K562 (cell line): Measurements from ENCODE around the gene TMEFF1. TPM values are rescaled to one million over a fixed set of nuclear protein-coding genes. Genes with fewer than 3 reads are reported as not detected.

ENCODE experiments used
- ATAC-seq: fragments of 200-7000 bp; cut with Tn5 transposase; 3 replicates; pipeline ENCODE4 v1.9.1; 2020; ENCODE audit warnings: moderate library complexity
- BruUV-seq: library from RNA; stranded (reverse); fragments of 400-500 nt; replicated peaks from 2 replicates; lab custom pipeline; 2021; lab: Mats Ljungman, UMichigan
- CTCF ChIA-PET: fragments of 300-600 bp; formaldehyde crosslinking; extraction: SDS; loops from one replicate; lab custom pipeline; 2021; ENCODE audit warnings: low intra/inter-chr PET ratio; lab: Yijun Ruan, JAX
- POLR2A ChIA-PET: fragments of 300-600, 350-650 bp; sonication (Branson Sonifier 250); formaldehyde crosslinking; extraction: SDS; loops from one replicate; lab custom pipeline; 2021; ENCODE audit warnings: antibody characterized with exemption, inconsistent platforms; lab: Yijun Ruan, JAX
- DNase-seq, 4 experiments: peaks; one replicate each; pipeline versions ENCODE4 v3.0.0 to v3.0.0-alpha.2; 2011 to 2018; ENCODE audit warnings: low spot score in 3 of 4, mixed read lengths in 3 of 4; ENCODE audit errors: extremely low read depth in 1 of 4
- FAIRE-seq: peaks from 2 replicates; lab custom pipeline; 2011; peaks lifted over from hg19 to GRCh38; lab: Jason Lieb, UNC
- H2AFZ ChIP-seq: 2 replicates; pipeline ENCODE4 v1.6.0; 2011; ENCODE audit warnings: low read depth, low read length, control low read depth, inconsistent platforms
- H3K27ac ChIP-seq: fragments of 200-600 bp; 3 replicates; pipeline ENCODE4 v1.8.0; 2011; ENCODE audit warnings: low read depth, mild to moderate bottlenecking, control low read depth, inconsistent platforms, low read length, moderate library complexity, mixed read lengths; ENCODE audit errors: extremely low read depth
- H3K27me3 ChIP-seq, 2 experiments: fragments of 300-600 bp in 1 of 2; 2 replicates in 1 of 2; 3 replicates in 1 of 2; pipeline versions ENCODE4 v1.6.0 to v1.8.0; 2011; ENCODE audit warnings: inconsistent platforms in 2 of 2, low read length in 2 of 2, mild to moderate bottlenecking in 1 of 2, mixed read lengths in 1 of 2, moderate library complexity in 1 of 2; ENCODE audit not compliant: control insufficient read depth in 2 of 2, insufficient read depth in 2 of 2
- H3K36me3 ChIP-seq: fragments of 300-600 bp; 3 replicates; pipeline ENCODE4 v1.8.0; 2011; ENCODE audit warnings: mild to moderate bottlenecking, low read length, inconsistent platforms; ENCODE audit not compliant: control insufficient read depth, insufficient read depth
- H3K4me1 ChIP-seq, 2 experiments: fragments of 200-600 bp in 1 of 2; replicated peaks in 1 of 2; 2 replicates in 1 of 2; 3 replicates in 1 of 2; pipeline versions ENCODE4 v1.5.1 to v1.8.0; 2011; ENCODE audit warnings: inconsistent platforms in 2 of 2, low read length in 2 of 2, mild to moderate bottlenecking in 1 of 2, mixed read lengths in 1 of 2, moderate library complexity in 1 of 2; ENCODE audit not compliant: control insufficient read depth in 2 of 2, insufficient read depth in 2 of 2
- H3K4me2 ChIP-seq: 2 replicates; pipeline ENCODE4 v1.6.1; 2011; ENCODE audit warnings: low read length, control low read depth, inconsistent platforms, mixed read lengths; ENCODE audit not compliant: insufficient read depth
- H3K4me3 ChIP-seq: fragments of 200-600 bp; sonication (generic), shearing (Covaris generic); 2 replicates; pipeline ENCODE4 v1.5.1; 2016; ENCODE audit warnings: control low read depth, inconsistent platforms
- H3K79me2 ChIP-seq: fragments of 200-600 bp; 3 replicates; pipeline ENCODE4 v1.8.0; 2011; ENCODE audit warnings: low read length, inconsistent platforms; ENCODE audit not compliant: control insufficient read depth, insufficient read depth
- H3K9ac ChIP-seq, 2 experiments: 2 replicates each; pipeline versions ENCODE4 v1.6.0 to v1.6.1; 2011; ENCODE audit warnings: low read depth in 2 of 2, low read length in 2 of 2, control low read depth in 1 of 2, inconsistent platforms in 1 of 2, mild to moderate bottlenecking in 1 of 2, mixed read lengths in 1 of 2; ENCODE audit not compliant: insufficient read depth in 1 of 2
- H3K9me1 ChIP-seq: one replicate; pipeline ENCODE4 v1.6.0; 2011; ENCODE audit warnings: inconsistent platforms, mild to moderate bottlenecking, low read length, moderate library complexity; ENCODE audit not compliant: control insufficient read depth, insufficient read depth
- H3K9me3 ChIP-seq: replicated peaks from 2 replicates; pipeline ENCODE4 v1.5.1; 2011; ENCODE audit warnings: low read depth, low read length, inconsistent platforms; ENCODE audit not compliant: control insufficient read depth, insufficient read depth
- H4K20me1 ChIP-seq: replicated peaks from 2 replicates; pipeline ENCODE4 v1.6.1; 2011; ENCODE audit warnings: low read length, inconsistent platforms, mixed read lengths; ENCODE audit not compliant: control insufficient read depth, insufficient read depth
- HDAC2 ChIP-seq: fragments of 450-650 bp; IDR thresholded peaks from 2 replicates; pipeline ENCODE4 v1.6.1; 2016; ENCODE audit warnings: mild to moderate bottlenecking
- JUND ChIP-seq, 2 experiments: IDR thresholded peaks; 2 replicates in 1 of 2; 3 replicates in 1 of 2; pipeline ENCODE4 v1.6.1; 2011; ENCODE audit warnings: borderline replicate concordance in 2 of 2, low read depth in 2 of 2, low read length in 2 of 2, improper control_type of control experiment in 1 of 2, missing biosample characterization in 1 of 2, missing genetic modification characterization in 1 of 2, missing genetic modification reagents in 1 of 2
- MCM2 ChIP-seq: fragments of 450-650 bp; IDR thresholded peaks from 2 replicates; pipeline ENCODE4 v1.6.1; 2017; ENCODE audit warnings: low read depth, mild to moderate bottlenecking
- MEF2D ChIP-seq: conservative IDR thresholded peaks from 2 replicates; pipeline ENCODE4 v1.6.1; 2016; ENCODE audit warnings: low read depth, missing genetic modification characterization, missing compliant biosample characterization
- PYGO2 ChIP-seq: fragments of 450-650 bp; IDR thresholded peaks from 2 replicates; pipeline ENCODE4 v1.6.1; 2016; ENCODE audit warnings: mild to moderate bottlenecking, missing genetic modification characterization, moderate library complexity, missing compliant biosample characterization
- SP1 ChIP-seq: sonication (generic); formaldehyde crosslinking; IDR thresholded peaks from 2 replicates; pipeline ENCODE4 v1.8.1; 2022; ENCODE audit warnings: mild to moderate bottlenecking, missing genetic modification reagents
- ZBTB7A ChIP-seq: IDR thresholded peaks from 2 replicates; pipeline ENCODE4 v1.6.1; 2011; ENCODE audit warnings: low read depth, mild to moderate bottlenecking, low read length, moderate library complexity, borderline replicate concordance; ENCODE audit not compliant: control insufficient read depth
- ZNF766 ChIP-seq: fragments of 200-800 bp; sonication (Bioruptor generic); conservative IDR thresholded peaks from 2 replicates; pipeline ENCODE4 v1.6.1; 2016; ENCODE audit warnings: missing genetic modification characterization, missing compliant biosample characterization
- WGBS: fragments of 100-300 bp; shearing (Covaris generic); methylation state at CpG from one replicate; pipeline ENCODE4 v1.1.6; 2016; ENCODE audit warnings: low coverage, mixed read lengths; ENCODE audit not compliant: insufficient coverage; ENCODE audit errors: missing lambda C conversion rate; 5-methylcytosine and 5-hydroxymethylcytosine counted together
- in situ Hi-C: fragments of 300-500 bp; cut with MboI; formaldehyde crosslinking; loops from 4 replicates; pipeline ENCODE4 v1.15.0; 2018; ENCODE audit warnings: inconsistent platforms, mixed read lengths
- intact Hi-C: fragments of 100-400 bp; cut with micrococcal nuclease; formaldehyde crosslinking; loops from 2 replicates; pipeline ENCODE4 v1.14.2; 2022
- polyA plus RNA-seq, 8 experiments: library from polyadenylated mRNA; depleted of rRNA in 4 of 8; stranded (reverse) in 5 of 8; unstranded in 3 of 8; fragments of >200 nt; fragmentation: Nextera tagmentation in 2 of 8; fragmentation: Illumina TruSeq in 1 of 8; extraction: Ambion mirVana in 2 of 8; extraction: Trizol in 1 of 8; gene quantifications; 2 replicates each; pipeline versions ENCODE4 v1.2.1 to v1.2.3, GENCODE V29; 2011 to 2014; ENCODE audit warnings: inconsistent platforms in 1 of 8, missing spikeins in 1 of 8
- total RNA-seq, 7 experiments: library from RNA; depleted of rRNA in 6 of 7; stranded (reverse); fragments of >200 nt in 6 of 7; fragmentation: Illumina TruSeq in 2 of 7; extraction: Trizol in 2 of 7; gene quantifications; 2 replicates each; pipeline versions ENCODE4 v1.2.1 to v1.2.3, GENCODE V29; 2011 to 2021; ENCODE audit warnings: low replicate concordance in 1 of 7
- TF ChIP-seq, protein P1 (sequence below): sonication (generic); formaldehyde crosslinking; IDR thresholded peaks from 2 replicates; pipeline ENCODE4 v1.8.1; 2023; ENCODE audit warnings: missing genetic modification reagents, mild to moderate bottlenecking, borderline replicate concordance
- TF ChIP-seq, protein P2 (sequence below): conservative IDR thresholded peaks from 2 replicates; pipeline ENCODE4 v1.6.1; 2011; ENCODE audit warnings: low read depth, mild to moderate bottlenecking, low read length; ENCODE audit not compliant: control insufficient read depth

TMEFF1 gene
- total and polyA plus RNA-seq, 9 of the 15 experiments (the other 6 are each of a cell fraction or from before 2014, with no cell fraction given): 0.07 to 1.1 (median 0.28) TPM; not detected in 2

DNA sequence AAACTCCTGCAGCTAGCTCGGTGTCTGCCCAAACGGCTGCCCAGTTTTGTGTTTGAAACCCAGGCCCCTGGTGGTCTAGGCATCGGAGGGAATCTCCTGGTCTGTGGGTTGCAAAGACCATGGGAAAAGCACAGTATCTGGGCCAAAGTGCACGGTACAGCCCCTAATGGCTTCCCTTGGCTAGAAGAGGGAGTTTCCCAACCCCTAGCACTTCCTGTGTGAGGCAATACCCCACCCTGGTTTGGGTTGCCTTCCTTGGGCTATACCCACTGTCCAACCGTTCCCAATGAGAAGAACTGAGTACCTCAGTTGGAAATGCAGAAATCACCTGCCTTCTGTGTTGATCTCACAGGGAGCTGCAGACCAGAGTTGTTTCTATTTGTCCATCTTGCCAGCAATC lies 146.7 kb downstream of the TMEFF1 start:
- Histone ChIP-seq H2AFZ (no peak overlapping the region), H3K4me1 (no peaks in the 10 kb centered on the region), H4K20me1 (no peaks in the 10 kb centered on the region), H3K27me3 (no peaks in the 10 kb centered on the region), H3K36me3 (no peaks in the 10 kb centered on the region), H3K4me2 (no peak overlapping the region), H3K9me1 (no peaks in the 10 kb centered on the region), H3K9ac (no peak overlapping the region), H3K9me3 (no peaks in the 10 kb centered on the region), H3K27ac (no peak overlapping the region), H3K4me3 (no peak overlapping the region), H3K79me2 (no peaks in the 10 kb centered on the region)
- ChIA-PET POLR2A (interaction anchor here (1.4 kb wide), 1 partner anchor 17 kb away, joined by 3 read pairs; no protein-coding TSS in a partner anchor), CTCF (no interaction called here)
- DNase-seq (no peak), ATAC-seq (no peak), FAIRE-seq (no peak)
- TF ChIP-seq HDAC2 (no peak), JUND (IDR thresholded peaks at IDR 0.05; ENCODE audit: borderline replicate concordance, low read depth, low read length) (no peak), JUND (tag; IDR thresholded peaks at IDR 0.05; ENCODE audit: borderline replicate concordance, low read depth, low read length) (no peak), SP1 (CRISPR knock-in tag) (no peak), PYGO2 (no peak), MCM2 (no peak), ZNF766 (CRISPR knock-in tag) (no peak), ZBTB7A (no peak), MEF2D (tag) (no peak)
- TF ChIP-seq, protein P1, sequence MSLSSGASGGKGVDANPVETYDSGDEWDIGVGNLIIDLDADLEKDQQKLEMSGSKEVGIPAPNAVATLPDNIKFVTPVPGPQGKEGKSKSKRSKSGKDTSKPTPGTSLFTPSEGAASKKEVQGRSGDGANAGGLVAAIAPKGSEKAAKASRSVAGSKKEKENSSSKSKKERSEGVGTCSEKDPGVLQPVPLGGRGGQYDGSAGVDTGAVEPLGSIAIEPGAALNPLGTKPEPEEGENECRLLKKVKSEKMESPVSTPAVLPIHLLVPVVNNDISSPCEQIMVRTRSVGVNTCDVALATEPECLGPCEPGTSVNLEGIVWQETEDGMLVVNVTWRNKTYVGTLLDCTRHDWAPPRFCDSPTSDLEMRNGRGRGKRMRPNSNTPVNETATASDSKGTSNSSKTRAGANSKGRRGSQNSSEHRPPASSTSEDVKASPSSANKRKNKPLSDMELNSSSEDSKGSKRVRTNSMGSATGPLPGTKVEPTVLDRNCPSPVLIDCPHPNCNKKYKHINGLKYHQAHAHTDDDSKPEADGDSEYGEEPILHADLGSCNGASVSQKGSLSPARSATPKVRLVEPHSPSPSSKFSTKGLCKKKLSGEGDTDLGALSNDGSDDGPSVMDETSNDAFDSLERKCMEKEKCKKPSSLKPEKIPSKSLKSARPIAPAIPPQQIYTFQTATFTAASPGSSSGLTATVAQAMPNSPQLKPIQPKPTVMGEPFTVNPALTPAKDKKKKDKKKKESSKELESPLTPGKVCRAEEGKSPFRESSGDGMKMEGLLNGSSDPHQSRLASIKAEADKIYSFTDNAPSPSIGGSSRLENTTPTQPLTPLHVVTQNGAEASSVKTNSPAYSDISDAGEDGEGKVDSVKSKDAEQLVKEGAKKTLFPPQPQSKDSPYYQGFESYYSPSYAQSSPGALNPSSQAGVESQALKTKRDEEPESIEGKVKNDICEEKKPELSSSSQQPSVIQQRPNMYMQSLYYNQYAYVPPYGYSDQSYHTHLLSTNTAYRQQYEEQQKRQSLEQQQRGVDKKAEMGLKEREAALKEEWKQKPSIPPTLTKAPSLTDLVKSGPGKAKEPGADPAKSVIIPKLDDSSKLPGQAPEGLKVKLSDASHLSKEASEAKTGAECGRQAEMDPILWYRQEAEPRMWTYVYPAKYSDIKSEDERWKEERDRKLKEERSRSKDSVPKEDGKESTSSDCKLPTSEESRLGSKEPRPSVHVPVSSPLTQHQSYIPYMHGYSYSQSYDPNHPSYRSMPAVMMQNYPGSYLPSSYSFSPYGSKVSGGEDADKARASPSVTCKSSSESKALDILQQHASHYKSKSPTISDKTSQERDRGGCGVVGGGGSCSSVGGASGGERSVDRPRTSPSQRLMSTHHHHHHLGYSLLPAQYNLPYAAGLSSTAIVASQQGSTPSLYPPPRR: no peak
- TF ChIP-seq, protein P2, sequence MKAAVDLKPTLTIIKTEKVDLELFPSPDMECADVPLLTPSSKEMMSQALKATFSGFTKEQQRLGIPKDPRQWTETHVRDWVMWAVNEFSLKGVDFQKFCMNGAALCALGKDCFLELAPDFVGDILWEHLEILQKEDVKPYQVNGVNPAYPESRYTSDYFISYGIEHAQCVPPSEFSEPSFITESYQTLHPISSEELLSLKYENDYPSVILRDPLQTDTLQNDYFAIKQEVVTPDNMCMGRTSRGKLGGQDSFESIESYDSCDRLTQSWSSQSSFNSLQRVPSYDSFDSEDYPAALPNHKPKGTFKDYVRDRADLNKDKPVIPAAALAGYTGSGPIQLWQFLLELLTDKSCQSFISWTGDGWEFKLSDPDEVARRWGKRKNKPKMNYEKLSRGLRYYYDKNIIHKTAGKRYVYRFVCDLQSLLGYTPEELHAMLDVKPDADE: no peak
- in situ Hi-C loops (no loop called here), intact Hi-C loops (no loop called here)
- WGBS: 0% methylated on average over 5 of the region's 5 CpGs
- BruUV-seq: no TSS peak
